Esophagus muscularis mucosa (tissue), 4 donors: Measurements from ENCODE around the gene MYOM3.

ENCODE experiments used
- EP300 ChIP-seq: sonication (generic); formaldehyde crosslinking; IDR thresholded peaks from one replicate; pipeline ENCODE4 v1.6.1; 2017; ENCODE audit warnings: antibody characterized with exemption
- POLR2A ChIP-seq: fragments of 450-650 bp; IDR thresholded peaks from one replicate; pipeline ENCODE4 v1.6.1; 2017; ENCODE audit warnings: antibody characterized with exemption, moderate library complexity, mild to moderate bottlenecking, low read depth
- POLR2AphosphoS5 ChIP-seq, 2 donors: sonication (generic); formaldehyde crosslinking; IDR thresholded peaks; one replicate each; pipeline ENCODE4 v1.6.1; 2017; ENCODE audit warnings: antibody characterized with exemption in 2 of 2
- TF ChIP-seq, protein P1 (sequence below), 3 experiments: fragments of 200-600 bp in 2 of 3; fragments of 450-650 bp in 1 of 3; sonication (generic) in 2 of 3; IDR thresholded peaks; one replicate each; pipeline ENCODE4 v1.5.1; 2017 to 2019; ENCODE audit warnings: antibody characterized with exemption in 3 of 3, mild to moderate bottlenecking in 2 of 3, moderate library complexity in 1 of 3

GRCh38 chr1:24109686-24110475 is 2.1 kb downstream of the MYOM3 start:
- TF ChIP-seq, protein P1, sequence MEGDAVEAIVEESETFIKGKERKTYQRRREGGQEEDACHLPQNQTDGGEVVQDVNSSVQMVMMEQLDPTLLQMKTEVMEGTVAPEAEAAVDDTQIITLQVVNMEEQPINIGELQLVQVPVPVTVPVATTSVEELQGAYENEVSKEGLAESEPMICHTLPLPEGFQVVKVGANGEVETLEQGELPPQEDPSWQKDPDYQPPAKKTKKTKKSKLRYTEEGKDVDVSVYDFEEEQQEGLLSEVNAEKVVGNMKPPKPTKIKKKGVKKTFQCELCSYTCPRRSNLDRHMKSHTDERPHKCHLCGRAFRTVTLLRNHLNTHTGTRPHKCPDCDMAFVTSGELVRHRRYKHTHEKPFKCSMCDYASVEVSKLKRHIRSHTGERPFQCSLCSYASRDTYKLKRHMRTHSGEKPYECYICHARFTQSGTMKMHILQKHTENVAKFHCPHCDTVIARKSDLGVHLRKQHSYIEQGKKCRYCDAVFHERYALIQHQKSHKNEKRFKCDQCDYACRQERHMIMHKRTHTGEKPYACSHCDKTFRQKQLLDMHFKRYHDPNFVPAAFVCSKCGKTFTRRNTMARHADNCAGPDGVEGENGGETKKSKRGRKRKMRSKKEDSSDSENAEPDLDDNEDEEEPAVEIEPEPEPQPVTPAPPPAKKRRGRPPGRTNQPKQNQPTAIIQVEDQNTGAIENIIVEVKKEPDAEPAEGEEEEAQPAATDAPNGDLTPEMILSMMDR (IDR thresholded peaks at IDR 0.05) = no peak
- TF ChIP-seq EP300 = no peak
- TF ChIP-seq POLR2AphosphoS5 (IDR thresholded peaks at IDR 0.05) = no peak
- TF ChIP-seq POLR2A = no peak
